GM12878 (cell line): Measurements from ENCODE around the gene ITIH1. TPM values are rescaled to one million over a fixed set of nuclear protein-coding genes. Genes with fewer than 3 reads are reported as not detected.
A peak's percentile ranks its signal among the peaks of the same experiment; 100 is the strongest.

ENCODE experiments used
- E4F1 ChIP-seq: fragments of 450-650 bp; IDR thresholded peaks from 2 replicates; pipeline ENCODE4 v1.6.1; 2018; ENCODE audit warnings: borderline replicate concordance, mild to moderate bottlenecking; ENCODE audit not compliant: partially characterized antibody
- EED ChIP-seq: sonication (generic); IDR thresholded peaks from 2 replicates; pipeline ENCODE4 v1.6.1; 2016; ENCODE audit warnings: antibody characterized with exemption, low read depth
- NFIC ChIP-seq: IDR thresholded peaks from 2 replicates; pipeline ENCODE4 v1.6.1; 2012; ENCODE audit warnings: low read depth, mild to moderate bottlenecking, inconsistent platforms, low read length, moderate library complexity
- ZNF384 ChIP-seq: IDR thresholded peaks from 2 replicates; pipeline ENCODE4 v1.6.1; 2012; ENCODE audit warnings: low read depth, mild to moderate bottlenecking, low read length, improper control_type of control experiment, borderline replicate concordance
- polyA plus RNA-seq, 11 experiments: library from polyadenylated mRNA; depleted of rRNA in 4 of 11; unstranded in 6 of 11; stranded (reverse) in 5 of 11; fragments of >200 nt; fragmentation: Nextera tagmentation in 4 of 11; fragmentation: Illumina TruSeq in 1 of 11; extraction: Ambion mirVana in 4 of 11; extraction: Trizol in 1 of 11; gene quantifications; 1 replicate in 1 of 11; 2 replicates in 10 of 11; pipeline versions ENCODE4 v1.2.1 to v1.2.3, GENCODE V29; 2011 to 2016; ENCODE audit warnings: inconsistent platforms in 2 of 11, missing spikeins in 2 of 11, low read depth in 1 of 11
- small RNA-seq: library from RNA; depleted of rRNA; stranded (forward); fragments of <200 nt; gene quantifications from one replicate; pipeline ENCODE3, GENCODE V24; 2014
- total RNA-seq, 4 experiments: library from RNA; depleted of rRNA in 3 of 4; stranded (reverse); fragments of >200 nt in 3 of 4; fragmentation: Illumina TruSeq in 1 of 4; extraction: Trizol in 1 of 4; gene quantifications; 2 replicates each; pipeline versions ENCODE4 v1.2.1 to v1.2.3, GENCODE V29; 2013 to 2021

Gene ITIH1
- total and polyA plus RNA-seq, 10 of the 15 experiments (the other 5 are each of a cell fraction or from before 2014, with no cell fraction given): 0.33 to 0.64 (median 0.44) TPM; not detected in 7

- TF ChIP-seq E4F1 (no peak), ZNF384 (no peak), EED (0 out of 2 replicates have a peak, but pooled peaks have one; percentile 23), NFIC (no peak)
Observed at GRCh38 chr3:52841211-52841980, 64.0 kb downstream of the ITIH1 start (continued).

Small RNA genes lying within 50 kb of the gene (small RNA-seq; reads per million reads assigned to genes)
- gene AC006254.2 (not detected), gene MUSTN1 (not detected)

Other genes starting within 250 kb of the ITIH1 start
Only the 7 nearest of the 11 such genes appear.
- gene GNL3, start 91.6 kb upstream of the ITIH1 start, total RNA-seq (2014; rRNA removed): 172 and 196 TPM in 2 replicates
- 295 and 299 TPM in 2 replicates for gene GNL3, start 91.6 kb upstream of the ITIH1 start, total RNA-seq (2014; rRNA removed; fragmentation: Illumina TruSeq; extraction: Trizol)
- gene GNL3, start 91.6 kb upstream of the ITIH1 start, total RNA-seq (2021): 164 and 173 TPM in 2 replicates
- gene GNL3, start 91.6 kb upstream of the ITIH1 start, polyA plus RNA-seq (2011; rRNA removed): 176 and 225 TPM in 2 replicates
- 368 and 479 TPM in 2 replicates for gene GNL3, start 91.6 kb upstream of the ITIH1 start, polyA plus RNA-seq (2014; fragmentation: Illumina TruSeq; extraction: Trizol)
- gene GNL3, start 91.6 kb upstream of the ITIH1 start, polyA plus RNA-seq (2014; fragmentation: Nextera tagmentation; extraction: Ambion mirVana): 100 to 1,000 TPM; 246 to 274 TPM
- gene GNL3, start 91.6 kb upstream of the ITIH1 start, polyA plus RNA-seq (2014; rRNA removed): 173 and 201 TPM in 2 replicates
- 100 to 1,000 TPM; 267 to 271 TPM for gene GNL3, start 91.6 kb upstream of the ITIH1 start, polyA plus RNA-seq (2016; fragmentation: Nextera tagmentation; extraction: Ambion mirVana)
- 41.7 and 54.1 TPM in 2 replicates for gene GLT8D1, start 71.8 kb upstream of the ITIH1 start, total RNA-seq (2014; rRNA removed)
- gene GLT8D1, start 71.8 kb upstream of the ITIH1 start, total RNA-seq (2014; rRNA removed; fragmentation: Illumina TruSeq; extraction: Trizol): 47.4 and 50.3 TPM in 2 replicates
- gene GLT8D1, start 71.8 kb upstream of the ITIH1 start, total RNA-seq (2021): 35.3 and 41.0 TPM in 2 replicates
- 46.5 and 60.9 TPM in 2 replicates for gene GLT8D1, start 71.8 kb upstream of the ITIH1 start, polyA plus RNA-seq (2011; rRNA removed)
- gene GLT8D1, start 71.8 kb upstream of the ITIH1 start, polyA plus RNA-seq (2014; fragmentation: Illumina TruSeq; extraction: Trizol): 55.4 and 55.5 TPM in 2 replicates
- gene GLT8D1, start 71.8 kb upstream of the ITIH1 start, polyA plus RNA-seq (2014; fragmentation: Nextera tagmentation; extraction: Ambion mirVana): 10 to 100 TPM; 25.3 to 32.6 TPM
- 44.7 and 51.4 TPM in 2 replicates for gene GLT8D1, start 71.8 kb upstream of the ITIH1 start, polyA plus RNA-seq (2014; rRNA removed)
- gene GLT8D1, start 71.8 kb upstream of the ITIH1 start, polyA plus RNA-seq (2016; fragmentation: Nextera tagmentation; extraction: Ambion mirVana): 10 to 100 TPM; 72.9 to 73.4 TPM
- gene SPCS1, start 71.5 kb upstream of the ITIH1 start, total RNA-seq (2014; rRNA removed): 121 and 151 TPM in 2 replicates
- gene SPCS1, start 71.5 kb upstream of the ITIH1 start, total RNA-seq (2014; rRNA removed; fragmentation: Illumina TruSeq; extraction: Trizol): 190 and 197 TPM in 2 replicates
- gene SPCS1, start 71.5 kb upstream of the ITIH1 start, total RNA-seq (2021): 174 TPM in 2 replicates
- gene SPCS1, start 71.5 kb upstream of the ITIH1 start, polyA plus RNA-seq (2011; rRNA removed): 103 and 107 TPM in 2 replicates
- 189 and 215 TPM in 2 replicates for gene SPCS1, start 71.5 kb upstream of the ITIH1 start, polyA plus RNA-seq (2014; fragmentation: Illumina TruSeq; extraction: Trizol)
- 100 to 1,000 TPM; 814 to 994 TPM for gene SPCS1, start 71.5 kb upstream of the ITIH1 start, polyA plus RNA-seq (2014; fragmentation: Nextera tagmentation; extraction: Ambion mirVana)
- gene SPCS1, start 71.5 kb upstream of the ITIH1 start, polyA plus RNA-seq (2014; rRNA removed): 211 and 251 TPM in 2 replicates
- 100 to 1,000 TPM; 551 to 576 TPM for gene SPCS1, start 71.5 kb upstream of the ITIH1 start, polyA plus RNA-seq (2016; fragmentation: Nextera tagmentation; extraction: Ambion mirVana)
- 23.5 and 29.1 TPM in 2 replicates for gene NEK4, start 6.7 kb upstream of the ITIH1 start, total RNA-seq (2014; rRNA removed)
- gene NEK4, start 6.7 kb upstream of the ITIH1 start, total RNA-seq (2014; rRNA removed; fragmentation: Illumina TruSeq; extraction: Trizol): 24.4 and 24.8 TPM in 2 replicates
- 22.7 and 22.9 TPM in 2 replicates for gene NEK4, start 6.7 kb upstream of the ITIH1 start, total RNA-seq (2021)
- 17.2 TPM in 2 replicates for gene NEK4, start 6.7 kb upstream of the ITIH1 start, polyA plus RNA-seq (2011; rRNA removed)
- 15.9 and 19.1 TPM in 2 replicates for gene NEK4, start 6.7 kb upstream of the ITIH1 start, polyA plus RNA-seq (2014; fragmentation: Illumina TruSeq; extraction: Trizol)
- 1 to 10 TPM; 7.0 to 8.8 TPM for gene NEK4, start 6.7 kb upstream of the ITIH1 start, polyA plus RNA-seq (2014; fragmentation: Nextera tagmentation; extraction: Ambion mirVana)
- 11.4 and 12.5 TPM in 2 replicates for gene NEK4, start 6.7 kb upstream of the ITIH1 start, polyA plus RNA-seq (2014; rRNA removed)
- 10 to 100 TPM; 15.1 to 15.6 TPM for gene NEK4, start 6.7 kb upstream of the ITIH1 start, polyA plus RNA-seq (2016; fragmentation: Nextera tagmentation; extraction: Ambion mirVana)
- 0.17 TPM in 1 of 2 replicates, not detected in the other for gene ITIH3, start 17.2 kb downstream of the ITIH1 start, total RNA-seq (2014; rRNA removed)
- gene ITIH3, start 17.2 kb downstream of the ITIH1 start, total RNA-seq (2014; rRNA removed; fragmentation: Illumina TruSeq; extraction: Trizol): not detected in 2 replicates
- gene ITIH3, start 17.2 kb downstream of the ITIH1 start, total RNA-seq (2021): 0.15 and 0.27 TPM in 2 replicates
- gene ITIH3, start 17.2 kb downstream of the ITIH1 start, polyA plus RNA-seq (2011; rRNA removed): not detected in 2 replicates
- 0.07 TPM in 1 of 2 replicates, not detected in the other for gene ITIH3, start 17.2 kb downstream of the ITIH1 start, polyA plus RNA-seq (2014; fragmentation: Illumina TruSeq; extraction: Trizol)
- gene ITIH3, start 17.2 kb downstream of the ITIH1 start, polyA plus RNA-seq (2014; fragmentation: Nextera tagmentation; extraction: Ambion mirVana): not detected
- 0.03 TPM in 1 of 2 replicates, not detected in the other for gene ITIH3, start 17.2 kb downstream of the ITIH1 start, polyA plus RNA-seq (2014; rRNA removed)
- gene ITIH3, start 17.2 kb downstream of the ITIH1 start, polyA plus RNA-seq (2016; fragmentation: Nextera tagmentation; extraction: Ambion mirVana): not detected
- 1.4 and 2.2 TPM in 2 replicates for gene ITIH4, start 53.1 kb downstream of the ITIH1 start, total RNA-seq (2014; rRNA removed)
- 1.6 and 1.8 TPM in 2 replicates for gene ITIH4, start 53.1 kb downstream of the ITIH1 start, total RNA-seq (2014; rRNA removed; fragmentation: Illumina TruSeq; extraction: Trizol)
- 3.9 and 5.4 TPM in 2 replicates for gene ITIH4, start 53.1 kb downstream of the ITIH1 start, total RNA-seq (2021)
- 0.71 and 1.3 TPM in 2 replicates for gene ITIH4, start 53.1 kb downstream of the ITIH1 start, polyA plus RNA-seq (2011; rRNA removed)
- 1.2 and 3.1 TPM in 2 replicates for gene ITIH4, start 53.1 kb downstream of the ITIH1 start, polyA plus RNA-seq (2014; fragmentation: Illumina TruSeq; extraction: Trizol)
- 1 to 10 TPM in 1 of 2 experiments, under 1 TPM in 1; 0.69 to 1.2 TPM for gene ITIH4, start 53.1 kb downstream of the ITIH1 start, polyA plus RNA-seq (2014; fragmentation: Nextera tagmentation; extraction: Ambion mirVana)
- gene ITIH4, start 53.1 kb downstream of the ITIH1 start, polyA plus RNA-seq (2014; rRNA removed): 3.8 and 4.1 TPM in 2 replicates
- gene ITIH4, start 53.1 kb downstream of the ITIH1 start, polyA plus RNA-seq (2016; fragmentation: Nextera tagmentation; extraction: Ambion mirVana): 1 to 10 TPM in 1 of 2 experiments, under 1 TPM in 1; 0.64 to 1.3 TPM
- gene MUSTN1, start 57.4 kb downstream of the ITIH1 start, total RNA-seq (2014; rRNA removed): 1.1 and 2.5 TPM in 2 replicates
- 1.0 TPM in 2 replicates for gene MUSTN1, start 57.4 kb downstream of the ITIH1 start, total RNA-seq (2014; rRNA removed; fragmentation: Illumina TruSeq; extraction: Trizol)
- 0.51 and 1.2 TPM in 2 replicates for gene MUSTN1, start 57.4 kb downstream of the ITIH1 start, total RNA-seq (2021)
- gene MUSTN1, start 57.4 kb downstream of the ITIH1 start, polyA plus RNA-seq (2011; rRNA removed): 0.35 TPM in 1 of 2 replicates, not detected in the other
- 0.57 and 2.5 TPM in 2 replicates for gene MUSTN1, start 57.4 kb downstream of the ITIH1 start, polyA plus RNA-seq (2014; fragmentation: Illumina TruSeq; extraction: Trizol)
- gene MUSTN1, start 57.4 kb downstream of the ITIH1 start, polyA plus RNA-seq (2014; fragmentation: Nextera tagmentation; extraction: Ambion mirVana): 1 to 10 TPM; 1.3 TPM
- 1.7 and 4.5 TPM in 2 replicates for gene MUSTN1, start 57.4 kb downstream of the ITIH1 start, polyA plus RNA-seq (2014; rRNA removed)
- gene MUSTN1, start 57.4 kb downstream of the ITIH1 start, polyA plus RNA-seq (2016; fragmentation: Nextera tagmentation; extraction: Ambion mirVana): not detected